Muscle layer of duodenum (tissue), 2 donors: ENCODE measurements around the gene OPA3.

ENCODE experiments used
- H3K27ac ChIP-seq: one replicate; pipeline ENCODE4 v1.7.0; 2013; ENCODE audit warnings: mild to moderate bottlenecking, low read length
- H3K27me3 ChIP-seq: one replicate; pipeline ENCODE4 v1.7.0; 2013; ENCODE audit warnings: low read depth, mild to moderate bottlenecking, control low read depth, low read length
- H3K36me3 ChIP-seq, 2 donors: one replicate each; pipeline ENCODE4 v1.7.0; 2013; ENCODE audit warnings: low read length in 2 of 2, control low read depth in 1 of 2, mild to moderate bottlenecking in 1 of 2; ENCODE audit not compliant: insufficient read depth in 2 of 2, control insufficient read depth in 1 of 2
- H3K4me1 ChIP-seq, 2 donors: one replicate each; pipeline ENCODE4 v1.7.0; 2013; ENCODE audit warnings: low read length in 2 of 2, mild to moderate bottlenecking in 2 of 2, control low read depth in 1 of 2, moderate library complexity in 1 of 2; ENCODE audit not compliant: insufficient read depth in 2 of 2, control insufficient read depth in 1 of 2
- H3K4me3 ChIP-seq, 2 donors: one replicate each; pipeline ENCODE4 v1.7.0; 2013; ENCODE audit warnings: low read length in 2 of 2, low read depth in 1 of 2, mild to moderate bottlenecking in 1 of 2
- H3K9me3 ChIP-seq, 2 donors: one replicate each; pipeline ENCODE4 v1.7.0; 2013; ENCODE audit warnings: low read length in 2 of 2, control low read depth in 1 of 2, mild to moderate bottlenecking in 1 of 2; ENCODE audit not compliant: control insufficient read depth in 1 of 2
- donor health status: healthy.

Gene OPA3

GRCh38 chr19:45528744-45529419, 55.7 kb downstream of the OPA3 start:
- H3K36me3 ChIP-seq: peaks cover 23 to 29% of the 10 kb centered on the region in 2 donors
- H3K4me1 ChIP-seq: peaks cover 0 to 20% of the 10 kb centered on the region in 2 donors
- no peaks in the 10 kb centered on the region for H3K9me3 ChIP-seq
- peak overlapping the region; percentile 11 to 55 for H3K4me3 ChIP-seq
- H3K27me3 ChIP-seq: no peaks in the 10 kb centered on the region
- H3K27ac ChIP-seq: no peak overlapping the region

DNA sequence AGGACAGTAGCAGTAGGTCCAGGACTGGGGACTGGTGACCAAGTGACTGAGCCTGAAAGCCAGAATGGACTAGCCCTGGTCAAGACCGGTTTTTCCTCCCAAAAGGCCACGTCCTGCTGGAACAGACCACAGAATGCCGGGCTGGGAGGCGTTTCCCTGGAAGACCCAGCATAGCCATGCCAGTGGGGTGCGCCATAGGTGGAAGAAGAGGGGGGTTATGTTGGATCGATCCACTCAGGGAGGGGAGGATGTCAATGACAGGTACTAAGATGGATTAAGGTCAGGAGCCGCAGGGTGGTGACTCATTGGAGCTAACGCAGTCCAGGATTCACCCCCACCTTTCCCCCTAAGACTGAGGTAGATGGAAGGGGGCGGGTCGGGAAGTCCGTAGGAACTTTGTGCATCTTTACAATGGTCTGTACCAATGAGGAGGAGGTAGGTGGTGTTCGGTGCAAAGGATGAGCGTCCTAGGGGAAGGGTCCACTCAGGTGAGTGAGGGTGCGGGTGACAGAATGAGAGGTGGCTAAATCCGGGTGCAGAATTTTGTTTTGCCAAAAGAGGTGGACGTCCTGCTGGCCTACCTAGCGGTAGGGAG, 56.4 kb downstream of the OPA3 start:
- H3K27ac ChIP-seq: no peak overlapping the region

GRCh38 chr19:45527731-45528130, 56.9 kb downstream of the OPA3 start:
- H3K9me3 ChIP-seq: no peaks in the 10 kb centered on the region
- H3K4me3 ChIP-seq: no peak overlapping the region

More for the DNA sequence above, 56.4 kb downstream of the OPA3 start:
- Histone ChIP-seq H3K27me3 (no peaks in the 10 kb centered on the region), H3K4me3 (peak overlapping the region in 1 of 2 donors; percentile 55), H3K4me1 (peaks cover 0 to 23% of the 10 kb centered on the region in 2 donors), H3K36me3 (peaks cover 24 to 33% of the 10 kb centered on the region in 2 donors), H3K9me3 (no peaks in the 10 kb centered on the region)

DNA sequence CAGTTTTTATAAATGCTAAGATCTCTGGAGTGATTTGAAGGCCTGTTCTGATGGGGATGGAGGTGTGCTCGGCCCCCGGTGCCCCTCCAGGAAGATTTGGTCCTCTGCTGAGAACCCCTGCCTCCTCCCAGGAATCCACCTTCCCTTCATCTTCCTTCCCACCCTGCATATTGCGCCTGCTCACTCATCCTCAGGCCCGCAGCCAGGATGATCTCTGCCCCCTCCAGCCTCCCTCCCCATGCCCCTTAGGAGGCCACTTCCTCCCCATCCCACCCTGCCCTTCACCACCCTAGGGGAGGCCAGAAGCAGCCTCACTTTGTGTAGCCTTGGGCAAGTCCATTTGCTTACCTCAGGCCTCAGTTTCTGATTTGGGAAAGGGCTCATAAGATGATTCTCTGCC, 57.6 kb downstream of the OPA3 start:
- Histone ChIP-seq H3K27ac (no peak overlapping the region), H3K36me3 (peaks cover 24 to 38% of the 10 kb centered on the region in 2 donors), H3K4me3 (no peak overlapping the region)

More at GRCh38 chr19:45527731-45528130, 56.9 kb downstream of the OPA3 start:
- no peaks in the 10 kb centered on the region for H3K27me3 ChIP-seq
- H3K27ac ChIP-seq: no peak overlapping the region
- peaks cover 0 to 23% of the 10 kb centered on the region in 2 donors for H3K4me1 ChIP-seq
- peaks cover 24 to 33% of the 10 kb centered on the region in 2 donors for H3K36me3 ChIP-seq

DNA sequence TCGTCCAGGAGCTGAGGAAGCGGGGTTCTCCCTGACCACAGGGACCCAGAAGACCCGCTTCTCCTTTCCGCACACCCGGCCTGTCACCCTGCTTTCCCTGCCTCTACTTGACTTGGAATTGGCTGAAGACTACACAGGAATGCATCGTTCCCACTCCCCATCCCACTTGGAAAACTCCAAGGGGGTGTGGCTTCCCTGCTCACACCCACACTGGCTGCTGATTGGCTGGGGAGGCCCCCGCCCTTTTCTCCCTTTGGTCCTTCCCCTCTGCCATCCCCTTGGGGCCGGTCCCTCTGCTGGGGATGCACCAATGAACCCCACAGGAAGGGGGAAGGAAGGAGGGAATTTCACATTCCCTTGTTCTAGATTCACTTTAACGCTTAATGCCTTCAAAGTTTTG, 58.5 kb downstream of the OPA3 start:
- Histone ChIP-seq H3K9me3 (no peaks in the 10 kb centered on the region), H3K4me3 (no peak overlapping the region), H3K36me3 (peaks cover 24 to 46% of the 10 kb centered on the region in 2 donors), H3K4me1 (peaks cover 0 to 23% of the 10 kb centered on the region in 2 donors), H3K27me3 (no peaks in the 10 kb centered on the region), H3K27ac (no peak overlapping the region)

More for the DNA sequence above, 57.6 kb downstream of the OPA3 start:
- Histone ChIP-seq H3K27me3 (no peaks in the 10 kb centered on the region), H3K9me3 (no peaks in the 10 kb centered on the region), H3K4me1 (peaks cover 0 to 23% of the 10 kb centered on the region in 2 donors)

GRCh38 chr19:45524575-45525129, 60.0 kb downstream of the OPA3 start:
- no peaks in the 10 kb centered on the region for H3K9me3 ChIP-seq
- peaks cover 0 to 23% of the 10 kb centered on the region in 2 donors for H3K4me1 ChIP-seq
- H3K4me3 ChIP-seq: no peak overlapping the region
- H3K36me3 ChIP-seq: peaks cover 29 to 58% of the 10 kb centered on the region in 2 donors
- no peak overlapping the region for H3K27ac ChIP-seq
- H3K27me3 ChIP-seq: no peaks in the 10 kb centered on the region

DNA sequence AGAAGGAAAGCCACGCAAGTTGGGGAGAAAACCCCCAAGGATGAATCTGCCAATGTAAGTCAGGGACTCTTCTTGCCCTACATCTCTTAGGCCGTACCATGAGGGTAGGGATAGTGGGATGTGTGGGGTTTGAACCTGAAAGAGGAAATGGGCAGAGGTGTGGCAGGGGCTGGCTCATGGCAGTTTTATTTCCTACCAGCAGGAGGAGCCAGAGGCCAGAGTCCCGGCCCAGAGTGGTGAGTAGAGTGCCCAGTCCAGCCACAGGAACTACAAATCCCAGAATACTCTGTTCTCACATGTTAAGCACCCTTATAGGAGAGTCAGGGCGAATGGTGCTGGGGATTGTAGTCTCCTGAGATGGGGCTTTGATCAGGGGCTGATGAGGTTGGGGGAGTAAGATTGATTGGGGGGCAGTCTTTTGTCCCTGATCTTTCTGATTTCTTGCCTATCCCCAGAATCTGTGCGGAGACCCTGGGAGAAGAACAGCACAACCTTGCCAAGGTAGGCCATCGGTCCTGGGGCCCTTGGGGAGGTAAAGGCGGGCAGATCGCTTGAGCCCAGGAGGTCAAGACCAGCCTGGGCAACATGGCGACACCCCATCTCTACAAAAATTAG, 60.9 kb downstream of the OPA3 start:
- no peaks in the 10 kb centered on the region for H3K9me3 ChIP-seq
- no peak overlapping the region for H3K4me3 ChIP-seq
- no peaks in the 10 kb centered on the region for H3K27me3 ChIP-seq
- peaks cover 29 to 62% of the 10 kb centered on the region in 2 donors for H3K36me3 ChIP-seq
- peaks cover 0 to 15% of the 10 kb centered on the region in 2 donors for H3K4me1 ChIP-seq
- no peak overlapping the region for H3K27ac ChIP-seq

- Histone ChIP-seq H3K9me3 (no peaks in the 10 kb centered on the region), H3K4me3 (no peak overlapping the region), H3K27ac (no peak overlapping the region), H3K27me3 (no peaks in the 10 kb centered on the region), H3K4me1 (peaks cover 0 to 3% of the 10 kb centered on the region in 2 donors), H3K36me3 (peaks cover 34 to 72% of the 10 kb centered on the region in 2 donors)
Measured at GRCh38 chr19:45522010-45522941, 62.3 kb downstream of the OPA3 start.

DNA sequence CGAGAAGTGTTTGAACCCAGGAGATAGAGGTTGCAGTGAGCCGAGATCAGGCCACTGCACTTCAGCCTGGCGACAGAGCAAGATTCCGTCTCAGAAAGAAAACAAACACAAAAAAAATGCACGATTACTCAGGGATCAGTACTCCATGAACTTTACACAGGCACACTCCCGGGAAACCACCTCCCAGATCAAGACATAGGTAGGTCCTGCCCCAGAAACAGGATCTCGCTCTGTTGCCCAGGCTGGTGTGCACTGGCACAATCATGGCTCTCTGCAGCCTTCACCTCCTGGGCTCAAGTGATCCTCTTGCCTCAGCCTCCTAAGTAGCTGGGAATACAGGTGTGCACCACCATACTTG, 66.2 kb downstream of the OPA3 start:
- peaks cover 10 to 46% of the 10 kb centered on the region in 2 donors for H3K36me3 ChIP-seq
- peaks cover 0 to 20% of the 10 kb centered on the region in 2 donors for H3K4me1 ChIP-seq
- H3K4me3 ChIP-seq: no peak overlapping the region
- H3K27ac ChIP-seq: no peak overlapping the region
- no peaks in the 10 kb centered on the region for H3K9me3 ChIP-seq
- H3K27me3 ChIP-seq: no peaks in the 10 kb centered on the region

DNA sequence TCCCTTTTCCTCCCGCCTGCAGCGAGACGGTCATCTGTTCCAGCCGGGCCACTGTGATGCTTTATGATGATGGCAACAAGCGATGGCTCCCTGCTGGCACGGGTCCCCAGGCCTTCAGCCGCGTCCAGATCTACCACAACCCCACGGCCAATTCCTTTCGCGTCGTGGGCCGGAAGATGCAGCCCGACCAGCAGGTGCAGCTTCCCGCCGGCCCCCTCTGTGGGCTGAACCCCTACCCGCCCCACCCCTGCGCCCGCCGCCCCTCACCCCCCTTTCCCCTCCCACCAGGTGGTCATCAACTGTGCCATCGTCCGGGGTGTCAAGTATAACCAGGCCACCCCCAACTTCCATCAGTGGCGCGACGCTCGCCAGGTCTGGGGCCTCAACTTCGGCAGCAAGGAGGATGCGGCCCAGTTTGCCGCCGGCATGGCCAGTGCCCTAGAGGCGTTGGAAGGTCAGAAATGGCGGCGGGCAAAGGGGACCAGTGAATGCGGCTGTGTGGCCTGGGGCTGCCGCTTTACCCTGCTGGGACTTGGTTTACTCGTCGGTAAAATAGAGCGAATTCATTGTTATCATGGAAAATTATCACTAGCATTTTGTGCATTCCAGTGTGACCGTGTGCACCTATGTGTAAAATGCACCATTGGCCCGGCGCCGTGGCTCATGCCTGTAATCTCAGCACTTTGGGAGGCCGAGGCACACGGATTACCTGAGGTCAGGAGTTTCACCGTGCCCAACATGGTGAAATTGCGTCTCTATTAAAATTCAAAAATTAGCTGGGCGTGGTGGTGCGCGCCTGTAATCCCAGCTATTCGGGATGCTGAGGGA, 66.7 kb downstream of the OPA3 start:
- H3K4me3 ChIP-seq: no peak overlapping the region
- H3K4me1 ChIP-seq: peaks cover 0 to 19% of the 10 kb centered on the region in 2 donors
- no peaks in the 10 kb centered on the region for H3K27me3 ChIP-seq
- H3K27ac ChIP-seq: no peak overlapping the region
- H3K36me3 ChIP-seq: peaks cover 10 to 45% of the 10 kb centered on the region in 2 donors
- H3K9me3 ChIP-seq: no peaks in the 10 kb centered on the region
